Common myeloid progenitor, CD34-positive (primary cell): ENCODE data around the gene PCDHA10.
A peak's percentile ranks its signal among the peaks of the same experiment; 100 is the strongest.
"Not testable (repeated sequence)": the region's sequence is repeated elsewhere in the genome, so short reads cannot be mapped to it uniquely, and the experiment has no call there.

Experiments
- CTCF ChIA-PET: fragments of 350-600 bp; sonication (Branson Sonifier 250); formaldehyde crosslinking; loops from one replicate; lab custom pipeline; 2021; ENCODE audit warnings: antibody characterized with exemption; lab: Charles Lee
- POLR2A ChIA-PET: fragments of 350-600 bp; sonication (Branson Sonifier 250); formaldehyde crosslinking; loops from one replicate; lab custom pipeline; 2021; ENCODE audit warnings: antibody characterized with exemption; lab: Charles Lee
- DNase-seq, 3 donors: peaks; one replicate each; pipeline versions ENCODE4 v3.0.0 to v3.0.0-alpha.2; 2013
- H3K27ac ChIP-seq, 2 experiments: 1 replicate in 1 of 2; 2 replicates in 1 of 2; pipeline ENCODE4 v1.7.0; 2013; ENCODE audit warnings: inconsistent platforms in 2 of 2, low read length in 2 of 2, mild to moderate bottlenecking in 2 of 2, low read depth in 1 of 2, moderate library complexity in 1 of 2; ENCODE audit not compliant: severe bottlenecking in 2 of 2, insufficient read depth in 1 of 2, poor library complexity in 1 of 2
- H3K27me3 ChIP-seq, 5 experiments: replicated peaks in 2 of 5; 1 replicate in 3 of 5; 2 replicates in 2 of 5; pipeline versions ENCODE4 v1.6.1 to v1.7.0; 2013; ENCODE audit warnings: low read length in 4 of 5, mild to moderate bottlenecking in 2 of 5, moderate library complexity in 2 of 5, inconsistent platforms in 1 of 5; ENCODE audit not compliant: insufficient read depth in 5 of 5, control insufficient read depth in 4 of 5
- H3K36me3 ChIP-seq, 4 experiments: 1 replicate in 2 of 4; 2 replicates in 2 of 4; pipeline versions ENCODE4 v1.6.1 to v1.7.0; 2013; ENCODE audit warnings: low read length in 3 of 4, control low read depth in 1 of 4, mild to moderate bottlenecking in 1 of 4; ENCODE audit not compliant: control insufficient read depth in 4 of 4, insufficient read depth in 4 of 4
- H3K4me1 ChIP-seq, 4 experiments: 1 replicate in 3 of 4; 2 replicates in 1 of 4; pipeline versions ENCODE4 v1.6.1 to v1.7.1; 2013; ENCODE audit warnings: low read length in 3 of 4, mild to moderate bottlenecking in 3 of 4, control low read depth in 1 of 4, inconsistent platforms in 1 of 4, moderate library complexity in 1 of 4; ENCODE audit not compliant: control insufficient read depth in 4 of 4, insufficient read depth in 4 of 4; ENCODE audit errors: control extremely low read depth in 1 of 4
- H3K4me3 ChIP-seq, 7 experiments: 1 replicate in 4 of 7; 2 replicates in 3 of 7; pipeline versions ENCODE4 v1.5.1 to v1.7.0; 2013; ENCODE audit warnings: mild to moderate bottlenecking in 7 of 7, low read length in 6 of 7, moderate library complexity in 6 of 7, inconsistent platforms in 2 of 7, low read depth in 2 of 7, control low read depth in 1 of 7; ENCODE audit not compliant: insufficient read depth in 4 of 7, control insufficient read depth in 1 of 7; ENCODE audit errors: extremely low read depth in 1 of 7
- H3K9me3 ChIP-seq, 5 experiments: 1 replicate in 4 of 5; 2 replicates in 1 of 5; pipeline versions ENCODE4 v1.6.1 to v1.7.1; 2013; ENCODE audit warnings: low read length in 4 of 5, mild to moderate bottlenecking in 2 of 5, inconsistent platforms in 1 of 5, low read depth in 1 of 5, moderate library complexity in 1 of 5; ENCODE audit not compliant: control insufficient read depth in 4 of 5, insufficient read depth in 2 of 5; ENCODE audit errors: control extremely low read depth in 1 of 5
- WGBS: methylation state at CpG from one replicate; pipeline ENCODE4 v1.1.5; 2013; ENCODE audit not compliant: insufficient coverage; 5-methylcytosine and 5-hydroxymethylcytosine counted together

Gene PCDHA10

GRCh38 chr5:140822969-140823368, 32.7 kb upstream of the PCDHA10 start:
- H3K4me1 ChIP-seq, H3K36me3 ChIP-seq, H3K4me3 ChIP-seq, CTCF ChIA-PET, POLR2A ChIA-PET, H3K27ac ChIP-seq, DNase-seq: not testable (repeated sequence)
- WGBS: 50% methylated on average over 46 of the region's 48 CpGs
- peaks cover 5 to 33% (median 21%) of the 10 kb centered on the region in 5 experiments for H3K9me3 ChIP-seq
- H3K27me3 ChIP-seq: peaks cover 0 to 10% (median 8%) of the 10 kb centered on the region in 5 experiments

GRCh38 chr5:140823475-140823874, 32.2 kb upstream of the PCDHA10 start:
- H3K9me3 ChIP-seq: peaks cover 5 to 36% (median 24%) of the 10 kb centered on the region in 5 experiments
- peaks cover 0 to 15% (median 8%) of the 10 kb centered on the region in 5 experiments for H3K27me3 ChIP-seq
- ChIA-PET POLR2A (no interaction called here), CTCF (no interaction called here)
- H3K27ac ChIP-seq: no peak overlapping the region
- H3K4me1 ChIP-seq: no peaks in the 10 kb centered on the region
- H3K4me3 ChIP-seq: no peak overlapping the region
- WGBS: 55% methylated on average over 38 of the region's 38 CpGs
- no peak for DNase-seq
- H3K36me3 ChIP-seq: no peaks in the 10 kb centered on the region

- H3K4me1 ChIP-seq: no peaks in the 10 kb centered on the region
- H3K9me3 ChIP-seq: peaks cover 8 to 48% (median 28%) of the 10 kb centered on the region in 5 experiments
- DNase-seq: peak in 1 of 3 donors; percentile 4
- WGBS: 23% methylated on average over 14 of the region's 27 CpGs
- no peak within 1 kb of the TSS for H3K4me3 ChIP-seq
- no peaks in the 10 kb centered on the region for H3K36me3 ChIP-seq
- no peak within 1 kb of the TSS for H3K27ac ChIP-seq
- POLR2A ChIA-PET: no interaction called here
- peaks cover 0 to 23% (median 8%) of the 10 kb centered on the region in 5 experiments for H3K27me3 ChIP-seq
- CTCF ChIA-PET: no interaction called here
These were observed 27.9 kb upstream of the PCDHA10 start, which contains the start of gene PCDHA6 for GRCh38 chr5:140827704-140828361. TSS of gene PCDHA6 (plus strand) at chr5:140827960. CDS start at chr5:140828092, 132 bp downstream.

- Histone ChIP-seq H3K4me1 (no peaks in the 10 kb centered on the region), H3K36me3 (no peaks in the 10 kb centered on the region), H3K9me3 (peaks cover 9 to 44% (median 24%) of the 10 kb centered on the region in 5 experiments), H3K4me3 (no peak overlapping the region), H3K27ac (no peak overlapping the region), H3K27me3 (peaks cover 0 to 25% (median 8%) of the 10 kb centered on the region in 5 experiments)
- DNase-seq: no peak
- ChIA-PET POLR2A (no interaction called here), CTCF (no interaction called here)
- 17% methylated on average over 6 of the region's 18 CpGs for WGBS
These were observed 27.3 kb upstream of the PCDHA10 start for GRCh38 chr5:140828362-140828737.

- H3K36me3 ChIP-seq, H3K4me3 ChIP-seq, DNase-seq, CTCF ChIA-PET, H3K4me1 ChIP-seq, H3K27ac ChIP-seq, POLR2A ChIA-PET: not testable (repeated sequence)
- peaks cover 9 to 46% (median 20%) of the 10 kb centered on the region in 5 experiments for H3K9me3 ChIP-seq
- 44% methylated on average over 92 of the region's 106 CpGs for WGBS
- peaks cover 0 to 32% (median 9%) of the 10 kb centered on the region in 5 experiments for H3K27me3 ChIP-seq
These were observed 25.9 kb upstream of the PCDHA10 start for GRCh38 chr5:140829511-140830501.

GRCh38 chr5:140833993-140834392, 21.7 kb upstream of the PCDHA10 start, which contains the start of gene PCDHA7:
TSS of gene PCDHA7 (plus strand) at chr5:140834269. CDS start at chr5:140834384, 115 bp downstream.
- Histone ChIP-seq H3K27me3 (peaks cover 0 to 29% (median 12%) of the 10 kb centered on the region in 5 experiments), H3K9me3 (peaks cover 5 to 43% (median 28%) of the 10 kb centered on the region in 5 experiments), H3K4me1 (no peaks in the 10 kb centered on the region), H3K27ac (no peak within 1 kb of the TSS), H3K4me3 (peak within 1 kb of the TSS in 1 of 7 experiments; percentile 5), H3K36me3 (no peaks in the 10 kb centered on the region)
- DNase-seq: peak in 2 of 3 donors; percentile 3 to 13
- CTCF ChIA-PET: no interaction called here
- POLR2A ChIA-PET: no interaction called here
- 21% methylated on average over 4 of the region's 8 CpGs for WGBS
